Measurements from ENCODE around the gene CDSN.

- no peak for TF ChIP-seq CTCF (IDR thresholded peaks at IDR 0.05; ENCODE audit: extremely low read depth in 1 of 2, insufficient read depth in 1 of 2, low read depth in 1 of 2, low read length in 2 of 2)
- no peak for TF ChIP-seq MYC (IDR thresholded peaks at IDR 0.05; ENCODE audit: low read depth, low read length)
- no peak for TF ChIP-seq POLR2A (IDR thresholded peaks at IDR 0.05; ENCODE audit: low read depth, low read length)
- no peak for TF ChIP-seq POLR2AphosphoS5 (IDR thresholded peaks at IDR 0.05; ENCODE audit: insufficient read depth, low read depth, low read length)
- no peak for TF ChIP-seq FOS (IDR thresholded peaks at IDR 0.05; ENCODE audit: borderline replicate concordance, insufficient read depth, low read length)
- no peak for TF ChIP-seq GATA2 (IDR thresholded peaks at IDR 0.05; ENCODE audit: insufficient read depth, insufficient read length, low read depth, low read length)
These were observed 15.5 kb upstream of the CDSN start for GRCh38 chr6:31135710-31136109.
